Middle frontal gyrus (tissue), 1 donor: ENCODE results near the gene SLC16A8.

Source experiments
- DNase-seq: peaks from one replicate; pipeline ENCODE4 v3.0.0-alpha.2; 2015; ENCODE audit warnings: low spot score; ENCODE audit errors: extremely low spot score

SLC16A8 gene

GRCh38 chr22:38072322-38073149 is 11.4 kb downstream of the SLC16A8 start:
- no peak for DNase-seq

GRCh38 chr22:38071421-38072321 is 12.3 kb downstream of the SLC16A8 start:
- no peak for DNase-seq

GRCh38 chr22:38070250-38070921 is 13.6 kb downstream of the SLC16A8 start:
- DNase-seq: no peak

- peak; percentile 83 for DNase-seq
Observed at GRCh38 chr22:38069372-38070249, 14.4 kb downstream of the SLC16A8 start.

GRCh38 chr22:38068641-38069371 is 15.2 kb downstream of the SLC16A8 start:
- DNase-seq: no peak

- no peak for DNase-seq
Observed at GRCh38 chr22:38067761-38068360, 16.1 kb downstream of the SLC16A8 start.

GRCh38 chr22:38067028-38067415 is 17.0 kb downstream of the SLC16A8 start:
- DNase-seq: no peak

GRCh38 chr22:38066381-38067027 is 17.5 kb downstream of the SLC16A8 start:
- DNase-seq: no peak

- no peak for DNase-seq
Observed at GRCh38 chr22:38065539-38065938, 18.4 kb downstream of the SLC16A8 start.

GRCh38 chr22:38062791-38063190 is 21.2 kb downstream of the SLC16A8 start:
- DNase-seq: peak; percentile 54

GRCh38 chr22:38056969-38057891 is 26.8 kb downstream of the SLC16A8 start, which contains the start of gene PICK1:
TSS of gene PICK1 (plus strand) at chr22:38057404. CDS start at chr22:38057810, 406 bp downstream.
- peak; percentile 90 for DNase-seq

- DNase-seq: peak; percentile 67
Observed at GRCh38 chr22:38051900-38052862, 31.8 kb downstream of the SLC16A8 start.

- no peak for DNase-seq
Observed at GRCh38 chr22:38051261-38051660, 32.7 kb downstream of the SLC16A8 start.

- no peak for DNase-seq
Observed at GRCh38 chr22:38050720-38051119, 33.3 kb downstream of the SLC16A8 start.

GRCh38 chr22:38049812-38050619 is 34.0 kb downstream of the SLC16A8 start:
- peak; percentile 62 for DNase-seq
